Esophagus squamous epithelium (tissue), 5 donors: Measurements from ENCODE around the gene TK2. TPM values are rescaled to one million over a fixed set of nuclear protein-coding genes. Genes with fewer than 3 reads are reported as not detected.

ENCODE experiments used
- DNase-seq: peaks from one replicate; lab custom pipeline; 2025; lab: John Stamatoyannopoulos, UW
- H3K27ac ChIP-seq, 4 donors: fragments of 200-600 bp; sonication (generic); one replicate each; pipeline ENCODE4 v1.5.1; 2016 to 2019; ENCODE audit warnings: mild to moderate bottlenecking in 1 of 4
- H3K27me3 ChIP-seq, 4 donors: fragments of 200-600 bp; sonication (generic); 1 replicate in 3 of 4; 2 replicates in 1 of 4; pipeline versions ENCODE4 v1.5.1 to v1.6.0; 2017 to 2021; ENCODE audit warnings: antibody characterized with exemption in 1 of 4
- H3K36me3 ChIP-seq, 3 donors: fragments of 200-600 bp; sonication (generic); one replicate each; pipeline ENCODE4 v1.5.1; 2016 to 2019
- H3K4me1 ChIP-seq, 3 donors: fragments of 200-600 bp; sonication (generic); one replicate each; pipeline ENCODE4 v1.5.1; 2017 to 2019
- H3K4me3 ChIP-seq, 4 donors: fragments of 200-600 bp; sonication (generic); 1 replicate in 3 of 4; 2 replicates in 1 of 4; pipeline ENCODE4 v1.5.1; 2016 to 2019; ENCODE audit warnings: mild to moderate bottlenecking in 2 of 4, moderate library complexity in 1 of 4
- H3K9me3 ChIP-seq, 3 donors: fragments of 200-600 bp; sonication (generic); one replicate each; pipeline ENCODE4 v1.5.1; 2016 to 2019
- POLR2A ChIP-seq, 4 donors: fragments of 450-650 bp; IDR thresholded peaks; one replicate each; pipeline ENCODE4 v1.6.1; 2017; ENCODE audit warnings: antibody characterized with exemption in 4 of 4, mild to moderate bottlenecking in 4 of 4, moderate library complexity in 3 of 4
- WGBS, 2 donors: methylation state at CpG; one replicate each; pipeline ENCODE4 v1.1.5; 2018; 5-methylcytosine and 5-hydroxymethylcytosine counted together
- intact Hi-C: fragments of 100-400 bp; cut with DNase I; formaldehyde crosslinking; loops from one replicate; pipeline ENCODE4 v1.15.0; 2022
- total RNA-seq, 4 donors: library from RNA; depleted of rRNA; stranded (reverse); fragments of >200 nt; gene quantifications; one replicate each; pipeline ENCODE4 v1.1.0, GENCODE V29; 2016
- TF ChIP-seq, protein P1 (sequence below), 6 experiments: fragments of 450-650 bp in 4 of 6; fragments of 200-600 bp in 2 of 6; sonication (generic) in 2 of 6; IDR thresholded peaks; one replicate each; pipeline ENCODE4 v1.5.1; 2016 to 2019; ENCODE audit warnings: antibody characterized with exemption in 6 of 6, mild to moderate bottlenecking in 4 of 6, moderate library complexity in 4 of 6
- donor health status: DM: yes; HTN: yes; CAD: no.

The TK2 gene
- total RNA-seq, 4 donors from 2014 or later, result 5.6 to 22.5 (median 13.5) TPM

DNA sequence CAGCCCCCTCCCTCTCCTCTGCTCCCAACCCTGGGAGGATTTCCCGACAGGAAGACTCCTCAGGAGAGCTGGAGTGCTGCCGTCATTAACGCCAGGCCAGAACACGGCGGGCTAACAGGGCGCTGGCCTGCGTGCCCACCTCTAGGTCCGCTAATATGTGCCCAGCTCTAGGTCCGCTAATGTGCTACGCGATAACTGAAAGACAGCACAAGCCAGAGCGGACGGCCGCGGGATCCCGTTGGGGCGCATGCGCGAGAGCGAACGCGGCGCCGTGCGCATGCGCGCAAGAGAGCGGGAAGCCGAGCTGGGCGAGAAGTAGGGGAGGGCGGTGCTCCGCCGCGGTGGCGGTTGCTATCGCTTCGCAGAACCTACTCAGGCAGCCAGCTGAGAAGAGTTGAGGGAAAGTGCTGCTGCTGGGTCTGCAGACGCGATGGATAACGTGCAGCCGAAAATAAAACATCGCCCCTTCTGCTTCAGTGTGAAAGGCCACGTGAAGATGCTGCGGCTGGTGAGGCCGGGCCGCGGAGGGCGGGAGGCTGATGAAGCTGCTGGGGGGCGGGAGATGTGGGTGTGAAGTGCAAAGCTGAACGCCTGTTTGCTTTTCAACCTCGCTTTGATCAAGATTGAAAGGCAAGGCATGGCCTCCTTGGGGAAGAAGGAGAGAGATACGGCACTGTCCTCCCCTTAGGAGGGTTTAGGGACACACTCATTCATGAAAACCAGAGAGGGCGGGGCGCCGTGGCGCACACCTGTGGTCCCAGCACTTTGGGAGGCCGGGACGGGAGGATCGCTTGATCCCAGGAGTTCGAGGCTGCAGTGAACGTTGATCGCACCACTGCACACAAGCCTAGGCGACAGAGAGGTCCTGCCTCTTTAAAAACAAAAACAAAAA lies 2.6 kb upstream of the TK2 start, which contains the start of gene CKLF:
Gene CKLF, plus strand, starts transcription at position 291 of the 892 bp plus-strand sequence. Its CDS starts 140 bp downstream, at position 431.
- Histone ChIP-seq H3K27me3 (no peaks in the 10 kb centered on the region), H3K9me3 (no peaks in the 10 kb centered on the region), H3K4me1 (peaks cover 27 to 83% (median 30%) of the 10 kb centered on the region in 3 donors), H3K4me3 (peak within 1 kb of the TSS; percentile 36 to 79 (median 62)), H3K36me3 (peaks cover 0 to 5% (median 0%) of the 10 kb centered on the region in 3 donors), H3K27ac (peak within 1 kb of the TSS; percentile 83 to 98 (median 96))
- no peak for DNase-seq
- peak in 3 of 4 donors; percentile 58 to 89 (median 68) for TF ChIP-seq POLR2A (IDR thresholded peaks at IDR 0.05)
- TF ChIP-seq, protein P1, sequence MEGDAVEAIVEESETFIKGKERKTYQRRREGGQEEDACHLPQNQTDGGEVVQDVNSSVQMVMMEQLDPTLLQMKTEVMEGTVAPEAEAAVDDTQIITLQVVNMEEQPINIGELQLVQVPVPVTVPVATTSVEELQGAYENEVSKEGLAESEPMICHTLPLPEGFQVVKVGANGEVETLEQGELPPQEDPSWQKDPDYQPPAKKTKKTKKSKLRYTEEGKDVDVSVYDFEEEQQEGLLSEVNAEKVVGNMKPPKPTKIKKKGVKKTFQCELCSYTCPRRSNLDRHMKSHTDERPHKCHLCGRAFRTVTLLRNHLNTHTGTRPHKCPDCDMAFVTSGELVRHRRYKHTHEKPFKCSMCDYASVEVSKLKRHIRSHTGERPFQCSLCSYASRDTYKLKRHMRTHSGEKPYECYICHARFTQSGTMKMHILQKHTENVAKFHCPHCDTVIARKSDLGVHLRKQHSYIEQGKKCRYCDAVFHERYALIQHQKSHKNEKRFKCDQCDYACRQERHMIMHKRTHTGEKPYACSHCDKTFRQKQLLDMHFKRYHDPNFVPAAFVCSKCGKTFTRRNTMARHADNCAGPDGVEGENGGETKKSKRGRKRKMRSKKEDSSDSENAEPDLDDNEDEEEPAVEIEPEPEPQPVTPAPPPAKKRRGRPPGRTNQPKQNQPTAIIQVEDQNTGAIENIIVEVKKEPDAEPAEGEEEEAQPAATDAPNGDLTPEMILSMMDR (IDR thresholded peaks at IDR 0.05), result peak in 1 of 6 experiments; percentile 45
- intact Hi-C loops, result no loop called here
- WGBS, 2 donors, result 14 to 19% methylated on average over 32 to 37 of the region's 63 CpGs

GRCh38 chr16:66551788-66552285 lies 1.9 kb upstream of the TK2 start:
- peaks cover 27 to 84% (median 30%) of the 10 kb centered on the region in 3 donors for H3K4me1 ChIP-seq
- DNase-seq, result no peak

GRCh38 chr16:66551348-66551759 lies 1.4 kb upstream of the TK2 start:
- no peaks in the 10 kb centered on the region for H3K9me3 ChIP-seq
- intact Hi-C loops, result no loop called here
- H3K27ac ChIP-seq, result peak overlapping the region; percentile 83 to 98 (median 96)
- H3K36me3 ChIP-seq, result peaks cover 0 to 12% (median 0%) of the 10 kb centered on the region in 3 donors
- TF ChIP-seq POLR2A (IDR thresholded peaks at IDR 0.05), result peak in 1 of 4 donors; percentile 22
- TF ChIP-seq, protein P1 (IDR thresholded peaks at IDR 0.05), result peak in 5 of 6 experiments; percentile 7 to 53 (median 26)
- DNase-seq, result no peak
- peaks cover 27 to 82% (median 30%) of the 10 kb centered on the region in 3 donors for H3K4me1 ChIP-seq
- no peaks in the 10 kb centered on the region for H3K27me3 ChIP-seq
- peak overlapping the region in 1 of 4 donors; percentile 59 for H3K4me3 ChIP-seq
- 36 to 55% methylated on average over 6 of the region's 6 CpGs for WGBS, 2 donors

More at GRCh38 chr16:66551788-66552285, 1.9 kb upstream of the TK2 start:
- 35 to 38% methylated on average over 7 to 8 of the region's 8 CpGs for WGBS, 2 donors
- peak overlapping the region; percentile 36 to 79 (median 62) for H3K4me3 ChIP-seq
- no peaks in the 10 kb centered on the region for H3K27me3 ChIP-seq
- intact Hi-C loops, result no loop called here
- H3K27ac ChIP-seq, result peak overlapping the region; percentile 83 to 98 (median 96)
- peaks cover 0 to 12% (median 0%) of the 10 kb centered on the region in 3 donors for H3K36me3 ChIP-seq
- no peak for TF ChIP-seq POLR2A (IDR thresholded peaks at IDR 0.05)
- TF ChIP-seq, protein P1 (IDR thresholded peaks at IDR 0.05), result no peak
- no peaks in the 10 kb centered on the region for H3K9me3 ChIP-seq

- H3K4me3 ChIP-seq, result peak overlapping the region in 3 of 4 donors; percentile 65 to 91 (median 79)
- peaks cover 0 to 33% (median 0%) of the 10 kb centered on the region in 3 donors for H3K36me3 ChIP-seq
Observed at GRCh38 chr16:66548868-66549267, 1.1 kb downstream of the TK2 start.

More at GRCh38 chr16:66548868-66549267, 1.1 kb downstream of the TK2 start:
- H3K27me3 ChIP-seq, result no peaks in the 10 kb centered on the region
- no peak for TF ChIP-seq POLR2A (IDR thresholded peaks at IDR 0.05)
- TF ChIP-seq, protein P1 (IDR thresholded peaks at IDR 0.05), result no peak
- intact Hi-C loops, result no loop called here
- no peak for DNase-seq
- H3K4me1 ChIP-seq, result peaks cover 27 to 65% (median 30%) of the 10 kb centered on the region in 3 donors
- H3K9me3 ChIP-seq, result no peaks in the 10 kb centered on the region
- WGBS, 2 donors, result 56 to 71% methylated on average over 9 of the region's 9 CpGs
- peak overlapping the region; percentile 91 to 97 (median 92) for H3K27ac ChIP-seq
